Measurements from ENCODE around the gene ZNF566. TPM values are rescaled to one million over a fixed set of nuclear protein-coding genes. Genes with fewer than 3 reads are reported as not detected.

ZNF566 gene
- total and polyA plus RNA-seq, 2 of the 13 experiments (the other 11 are each of a cell fraction or from before 2014, with no cell fraction given), result 4.8 to 13.7 TPM

- TF ChIP-seq, protein P1, sequence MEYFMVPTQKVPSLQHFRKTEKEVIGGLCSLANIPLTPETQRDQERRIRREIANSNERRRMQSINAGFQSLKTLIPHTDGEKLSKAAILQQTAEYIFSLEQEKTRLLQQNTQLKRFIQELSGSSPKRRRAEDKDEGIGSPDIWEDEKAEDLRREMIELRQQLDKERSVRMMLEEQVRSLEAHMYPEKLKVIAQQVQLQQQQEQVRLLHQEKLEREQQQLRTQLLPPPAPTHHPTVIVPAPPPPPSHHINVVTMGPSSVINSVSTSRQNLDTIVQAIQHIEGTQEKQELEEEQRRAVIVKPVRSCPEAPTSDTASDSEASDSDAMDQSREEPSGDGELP (IDR thresholded peaks at IDR 0.05; ENCODE audit: borderline replicate concordance, low read depth), result peak; percentile 11; the same call in 1 of the 2 replicates
- TF ChIP-seq ZNF503 (CRISPR knock-in tag; IDR thresholded peaks at IDR 0.05) (no peak), IRX3 (CRISPR knock-in tag; IDR thresholded peaks at IDR 0.05; ENCODE audit: borderline replicate concordance, low read depth) (peak; percentile 58; the same call in 1 of the 2 replicates), ZSCAN22 (CRISPR knock-in tag; IDR thresholded peaks at IDR 0.05) (no peak; the same call in 1 of the 2 replicates), DPF2 (CRISPR knock-in tag; IDR thresholded peaks at IDR 0.05; ENCODE audit: borderline replicate concordance, low read depth) (no peak), ZNF605 (CRISPR knock-in tag; IDR thresholded peaks at IDR 0.05) (peak; percentile 89), NFATC3 (CRISPR knock-in tag; IDR thresholded peaks at IDR 0.05) (0 out of 2 replicates have a peak, but pooled peaks have one; percentile 31), DR1 (CRISPR knock-in tag; IDR thresholded peaks at IDR 0.05) (0 out of 2 replicates have a peak, but pooled peaks have one; percentile 41), SPEN (CRISPR knock-in tag; IDR thresholded peaks at IDR 0.05; ENCODE audit: low read depth) (peak; percentile 79), ZNF563 (CRISPR knock-in tag; IDR thresholded peaks at IDR 0.05) (peak; percentile 66; the same call in 1 of the 2 replicates), MEIS2 (CRISPR knock-in tag; IDR thresholded peaks at IDR 0.05) (no peak), MED13 (CRISPR knock-in tag; IDR thresholded peaks at IDR 0.05) (no peak), ELF4 (CRISPR knock-in tag; IDR thresholded peaks at IDR 0.05; ENCODE audit: borderline replicate concordance) (no peak), MYNN (CRISPR knock-in tag; IDR thresholded peaks at IDR 0.05; ENCODE audit: low read depth) (no peak), ZNF30 (CRISPR knock-in tag; IDR thresholded peaks at IDR 0.05) (no peak), ETV6 (CRISPR knock-in tag; conservative IDR thresholded peaks at IDR 0.05) (no peak), SYNCRIP (IDR thresholded peaks at IDR 0.05; ENCODE audit: insufficient read depth, low read depth, low read length) (no peak), NR3C1 (CRISPR knock-in tag; IDR thresholded peaks at IDR 0.05) (no peak), ZSCAN30 (CRISPR knock-in tag; IDR thresholded peaks at IDR 0.05) (no peak), ZFP36L2 (CRISPR knock-in tag; IDR thresholded peaks at IDR 0.05) (no peak), PRMT3 (CRISPR knock-in tag; IDR thresholded peaks at IDR 0.05; ENCODE audit: borderline replicate concordance, low read depth) (no peak), NPAS2 (CRISPR knock-in tag; IDR thresholded peaks at IDR 0.05; ENCODE audit: borderline replicate concordance) (no peak)
- TF ChIP-seq, protein P2, sequence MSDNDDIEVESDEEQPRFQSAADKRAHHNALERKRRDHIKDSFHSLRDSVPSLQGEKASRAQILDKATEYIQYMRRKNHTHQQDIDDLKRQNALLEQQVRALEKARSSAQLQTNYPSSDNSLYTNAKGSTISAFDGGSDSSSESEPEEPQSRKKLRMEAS (IDR thresholded peaks at IDR 0.05), result peak; percentile 82
- TF ChIP-seq, protein P3, sequence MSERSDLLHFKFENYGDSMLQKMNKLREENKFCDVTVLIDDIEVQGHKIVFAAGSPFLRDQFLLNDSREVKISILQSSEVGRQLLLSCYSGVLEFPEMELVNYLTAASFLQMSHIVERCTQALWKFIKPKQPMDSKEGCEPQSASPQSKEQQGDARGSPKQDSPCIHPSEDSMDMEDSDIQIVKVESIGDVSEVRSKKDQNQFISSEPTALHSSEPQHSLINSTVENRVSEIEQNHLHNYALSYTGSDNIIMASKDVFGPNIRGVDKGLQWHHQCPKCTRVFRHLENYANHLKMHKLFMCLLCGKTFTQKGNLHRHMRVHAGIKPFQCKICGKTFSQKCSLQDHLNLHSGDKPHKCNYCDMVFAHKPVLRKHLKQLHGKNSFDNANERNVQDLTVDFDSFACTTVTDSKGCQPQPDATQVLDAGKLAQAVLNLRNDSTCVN (CRISPR knock-in tag; IDR thresholded peaks at IDR 0.05; ENCODE audit: borderline replicate concordance), result no peak; the same call in 1 of the 2 replicates
- TF ChIP-seq, protein P4, sequence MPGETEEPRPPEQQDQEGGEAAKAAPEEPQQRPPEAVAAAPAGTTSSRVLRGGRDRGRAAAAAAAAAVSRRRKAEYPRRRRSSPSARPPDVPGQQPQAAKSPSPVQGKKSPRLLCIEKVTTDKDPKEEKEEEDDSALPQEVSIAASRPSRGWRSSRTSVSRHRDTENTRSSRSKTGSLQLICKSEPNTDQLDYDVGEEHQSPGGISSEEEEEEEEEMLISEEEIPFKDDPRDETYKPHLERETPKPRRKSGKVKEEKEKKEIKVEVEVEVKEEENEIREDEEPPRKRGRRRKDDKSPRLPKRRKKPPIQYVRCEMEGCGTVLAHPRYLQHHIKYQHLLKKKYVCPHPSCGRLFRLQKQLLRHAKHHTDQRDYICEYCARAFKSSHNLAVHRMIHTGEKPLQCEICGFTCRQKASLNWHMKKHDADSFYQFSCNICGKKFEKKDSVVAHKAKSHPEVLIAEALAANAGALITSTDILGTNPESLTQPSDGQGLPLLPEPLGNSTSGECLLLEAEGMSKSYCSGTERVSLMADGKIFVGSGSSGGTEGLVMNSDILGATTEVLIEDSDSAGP (CRISPR knock-in tag; IDR thresholded peaks at IDR 0.05; ENCODE audit: borderline replicate concordance), result peak; percentile 79; the same call in 1 of the 2 replicates
Measured at GRCh38 chr19:36528194-36528920, 39.0 kb upstream of the ZNF566 start, which contains the start of gene ZNF260 (continued).
